H1 (cell line): ENCODE measurements around the gene LPCAT1. TPM values are rescaled to one million over a fixed set of nuclear protein-coding genes. Genes with fewer than 3 reads are reported as not detected.

Source experiments
- CTCF ChIA-PET: fragments of 300-600 bp; sonication (Branson Sonifier 250); formaldehyde crosslinking; loops from one replicate; lab custom pipeline; 2021; ENCODE audit not compliant: partially characterized antibody; lab: Charles Lee
- POLR2A ChIA-PET: fragments of 300-600 bp; sonication (Branson Sonifier 250); formaldehyde crosslinking; loops from one replicate; lab custom pipeline; 2021; ENCODE audit warnings: inconsistent platforms; ENCODE audit not compliant: partially characterized antibody; lab: Charles Lee
- DNase-seq, 2 experiments: peaks; one replicate each; pipeline versions ENCODE4 v3.0.0 to v3.0.0-alpha.2; 2010 to 2022; ENCODE audit warnings: low spot score in 2 of 2, low read depth in 1 of 2, mixed read lengths in 1 of 2
- FAIRE-seq: peaks from 2 replicates; lab custom pipeline; 2011; peaks lifted over from hg19 to GRCh38; lab: Jason Lieb, UNC
- H2AFZ ChIP-seq: 2 replicates; pipeline ENCODE4 v1.8.1; 2012; ENCODE audit warnings: low read length, inconsistent platforms
- H2AK5ac ChIP-seq: 2 replicates; pipeline ENCODE4 v1.6.1; 2013; ENCODE audit warnings: low read depth, low read length
- H2BK120ac ChIP-seq: replicated peaks from 2 replicates; pipeline ENCODE3; 2013; ENCODE audit warnings: low read depth, low read length, inconsistent platforms
- H2BK12ac ChIP-seq: 2 replicates; pipeline ENCODE4 v1.6.1; 2013; ENCODE audit warnings: low read depth, low read length
- H2BK15ac ChIP-seq: 2 replicates; pipeline ENCODE4 v1.6.1; 2013; ENCODE audit warnings: low read length
- H2BK20ac ChIP-seq: 2 replicates; pipeline ENCODE4 v1.6.1; 2013; ENCODE audit warnings: low read length
- H2BK5ac ChIP-seq: 2 replicates; pipeline ENCODE4 v1.6.1; 2013; ENCODE audit warnings: low read depth, low read length
- H3K14ac ChIP-seq: 2 replicates; pipeline ENCODE4 v1.6.1; 2013; ENCODE audit warnings: inconsistent platforms; ENCODE audit not compliant: insufficient read length
- H3K18ac ChIP-seq: 2 replicates; pipeline ENCODE4 v1.6.1; 2013; ENCODE audit warnings: low read length; ENCODE audit errors: extremely low read depth
- H3K23ac ChIP-seq: 2 replicates; pipeline ENCODE4 v1.6.1; 2013; ENCODE audit warnings: inconsistent platforms; ENCODE audit not compliant: insufficient read length
- H3K23me2 ChIP-seq: 2 replicates; pipeline ENCODE4 v1.6.1; 2013; ENCODE audit warnings: low read depth, low read length
- H3K27ac ChIP-seq: 2 replicates; pipeline ENCODE4 v1.6.1; 2011; ENCODE audit warnings: low read depth, low read length, inconsistent platforms
- H3K27me3 ChIP-seq, 4 experiments: replicated peaks in 1 of 4; 1 replicate in 1 of 4; 2 replicates in 3 of 4; pipeline versions ENCODE4 v1.6.1 to v1.8.1; 2011 to 2013; ENCODE audit warnings: low read length in 3 of 4, mild to moderate bottlenecking in 3 of 4, inconsistent platforms in 2 of 4, mixed read lengths in 2 of 4, moderate library complexity in 1 of 4; ENCODE audit not compliant: control insufficient read depth in 3 of 4, insufficient read depth in 3 of 4; ENCODE audit errors: extremely low read depth in 1 of 4
- H3K36me3 ChIP-seq, 4 experiments: 2 replicates each; pipeline versions ENCODE4 v1.6.1 to v1.8.1; 2011 to 2013; ENCODE audit warnings: mild to moderate bottlenecking in 4 of 4, low read length in 3 of 4, moderate library complexity in 2 of 4, control low read depth in 1 of 4, inconsistent platforms in 1 of 4; ENCODE audit not compliant: insufficient read depth in 4 of 4, control insufficient read depth in 2 of 4
- H3K4ac ChIP-seq: replicated peaks from 2 replicates; pipeline ENCODE3; 2013; ENCODE audit warnings: low read length, low read depth, mixed read lengths, inconsistent platforms; ENCODE audit not compliant: insufficient read length
- H3K4me1 ChIP-seq, 4 experiments: replicated peaks in 1 of 4; 1 replicate in 1 of 4; 2 replicates in 3 of 4; pipeline versions ENCODE4 v1.6.1 to v1.8.1; 2011 to 2013; ENCODE audit warnings: low read length in 3 of 4, inconsistent platforms in 2 of 4, mixed read lengths in 1 of 4; ENCODE audit not compliant: insufficient read depth in 4 of 4, control insufficient read depth in 3 of 4
- H3K4me2 ChIP-seq, 2 experiments: 2 replicates each; pipeline versions ENCODE4 v1.6.1 to v1.8.1; 2011 to 2013; ENCODE audit warnings: low read depth in 2 of 2, low read length in 2 of 2, control low read depth in 1 of 2, inconsistent platforms in 1 of 2, mild to moderate bottlenecking in 1 of 2; ENCODE audit not compliant: insufficient read depth in 1 of 2
- H3K4me3 ChIP-seq, 4 experiments: fragments of 200-600, 300-600 bp in 1 of 4; sonication (generic), shearing (Covaris generic), sonication (Bioruptor Twin) in 1 of 4; 2 replicates each; pipeline versions ENCODE4 v1.5.1 to v1.8.1; 2011 to 2016; ENCODE audit warnings: low read length in 4 of 4, low read depth in 3 of 4, control low read depth in 2 of 4, inconsistent platforms in 2 of 4, mild to moderate bottlenecking in 2 of 4, mixed read lengths in 1 of 4, moderate library complexity in 1 of 4; ENCODE audit not compliant: insufficient read depth in 2 of 4; ENCODE audit errors: extremely low read depth in 1 of 4
- H3K56ac ChIP-seq: replicated peaks from 2 replicates; pipeline ENCODE3; 2013; ENCODE audit warnings: low read depth, mild to moderate bottlenecking, mixed read lengths, low read length, inconsistent platforms; ENCODE audit not compliant: insufficient read length
- H3K79me1 ChIP-seq: 2 replicates; pipeline ENCODE4 v1.6.1; 2013; ENCODE audit warnings: low read depth, low read length, control low read depth
- H3K79me2 ChIP-seq, 2 experiments: 2 replicates each; pipeline versions ENCODE4 v1.6.1 to v1.8.1; 2012 to 2013; ENCODE audit warnings: low read length in 2 of 2, mild to moderate bottlenecking in 2 of 2, inconsistent platforms in 1 of 2; ENCODE audit not compliant: insufficient read depth in 2 of 2, control insufficient read depth in 1 of 2
- H3K9ac ChIP-seq, 4 experiments: replicated peaks in 1 of 4; 1 replicate in 1 of 4; 2 replicates in 3 of 4; pipeline versions ENCODE4 v1.6.1 to v1.8.1; 2011 to 2013; ENCODE audit warnings: low read depth in 3 of 4, low read length in 3 of 4, control low read depth in 2 of 4, mild to moderate bottlenecking in 2 of 4, moderate library complexity in 2 of 4, inconsistent platforms in 1 of 4; ENCODE audit errors: extremely low read depth in 1 of 4
- H3K9me3 ChIP-seq, 2 experiments: 2 replicates each; pipeline versions ENCODE4 v1.6.1 to v1.8.1; 2012 to 2013; ENCODE audit warnings: mild to moderate bottlenecking in 2 of 2, moderate library complexity in 2 of 2, control low read depth in 1 of 2, inconsistent platforms in 1 of 2, low read depth in 1 of 2, low read length in 1 of 2, mixed read lengths in 1 of 2; ENCODE audit not compliant: insufficient read depth in 2 of 2
- H4K20me1 ChIP-seq, 2 experiments: replicated peaks in 1 of 2; 2 replicates each; pipeline versions ENCODE3 to v1.8.1; 2011 to 2013; ENCODE audit warnings: inconsistent platforms in 2 of 2, low read length in 2 of 2, mild to moderate bottlenecking in 1 of 2; ENCODE audit not compliant: insufficient read depth in 2 of 2, control insufficient read depth in 1 of 2
- H4K5ac ChIP-seq: 2 replicates; pipeline ENCODE4 v1.6.1; 2013; ENCODE audit warnings: low read length, low read depth, mixed read lengths, inconsistent platforms; ENCODE audit not compliant: insufficient read length
- H4K8ac ChIP-seq: 2 replicates; pipeline ENCODE4 v1.8.0; 2013; ENCODE audit warnings: mild to moderate bottlenecking, moderate library complexity, low read length, inconsistent platforms; ENCODE audit not compliant: insufficient read depth; ENCODE audit errors: extremely low read depth
- H4K91ac ChIP-seq: replicated peaks from 2 replicates; pipeline ENCODE3; 2013; ENCODE audit warnings: low read length, mixed read lengths, inconsistent platforms; ENCODE audit not compliant: insufficient read length
- BCL11A ChIP-seq, 2 experiments: IDR thresholded peaks; one replicate each; pipeline ENCODE4 v1.6.1; 2011; ENCODE audit warnings: low read depth in 2 of 2, low read length in 2 of 2, mild to moderate bottlenecking in 2 of 2
- CBX5 ChIP-seq: fragments of 300-800, 300-1000 bp; sonication (generic); IDR thresholded peaks from 2 replicates; pipeline ENCODE4 v1.7.1; 2016; ENCODE audit warnings: antibody characterized with exemption, low read length, low read depth
- CEBPB ChIP-seq: IDR thresholded peaks from 2 replicates; pipeline ENCODE4 v1.6.1; 2012; ENCODE audit warnings: low read depth, low read length
- GTF2F1 ChIP-seq: IDR thresholded peaks from 2 replicates; pipeline ENCODE4 v1.6.1; 2012; ENCODE audit warnings: low read depth, low read length, improper control_type of control experiment, borderline replicate concordance
- HDAC6 ChIP-seq: IDR thresholded peaks from one replicate; pipeline ENCODE4 v1.7.1; 2012; ENCODE audit warnings: low read depth, mild to moderate bottlenecking, inconsistent platforms, low read length, moderate library complexity
- PHF8 ChIP-seq: fragments of 200-600 bp; sonication (generic); conservative IDR thresholded peaks from 2 replicates; pipeline ENCODE4 v1.7.1; 2012; ENCODE audit warnings: low read depth, mild to moderate bottlenecking, inconsistent platforms, low read length, moderate library complexity
- POLR2A ChIP-seq, 2 experiments: IDR thresholded peaks; 1 replicate in 1 of 2; 2 replicates in 1 of 2; pipeline ENCODE4 v1.6.1; 2011; ENCODE audit warnings: low read depth in 2 of 2, low read length in 2 of 2, mild to moderate bottlenecking in 2 of 2; ENCODE audit errors: control extremely low read depth in 1 of 2
- RAD21 ChIP-seq, 2 experiments: IDR thresholded peaks in 1 of 2; conservative IDR thresholded peaks in 1 of 2; 2 replicates each; pipeline ENCODE4 v1.6.1; 2011; ENCODE audit warnings: low read depth in 2 of 2, low read length in 2 of 2, improper control_type of control experiment in 1 of 2, inconsistent platforms in 1 of 2, mild to moderate bottlenecking in 1 of 2, moderate library complexity in 1 of 2
- TBP ChIP-seq: IDR thresholded peaks from 2 replicates; pipeline ENCODE4 v1.6.1; 2011; ENCODE audit warnings: low read depth, low read length, improper control_type of control experiment
- ZNF274 ChIP-seq: IDR thresholded peaks from 2 replicates; pipeline ENCODE4 v1.7.0; 2012; ENCODE audit warnings: low read length, borderline replicate concordance; ENCODE audit errors: extremely low read depth
- WGBS, 2 experiments: shearing (Covaris generic) in 1 of 2; methylation state at CpG; one replicate each; pipeline versions ENCODE4 v1.1.6 to v1.1.7; 2013 to 2015; ENCODE audit warnings: low lambda C conversion rate in 2 of 2, mixed read lengths in 2 of 2, inconsistent platforms in 1 of 2, low coverage in 1 of 2, missing lambda C conversion rate in 1 of 2; ENCODE audit not compliant: insufficient replicate concordance in 2 of 2, insufficient coverage in 1 of 2, insufficient read length in 1 of 2; ENCODE audit errors: extremely low coverage in 1 of 2, missing lambda C conversion rate in 1 of 2; 5-methylcytosine and 5-hydroxymethylcytosine counted together
- polyA plus RNA-seq, 7 experiments: library from polyadenylated mRNA; depleted of rRNA in 3 of 7; stranded (reverse) in 5 of 7; unstranded in 2 of 7; fragments of >200 nt in 5 of 7; fragments of 200-250 nt in 2 of 7; gene quantifications; 1 replicate in 5 of 7; 2 replicates in 1 of 7; 4 replicates in 1 of 7; pipeline versions ENCODE4 v1.2.1 to v1.2.3, GENCODE V29; 2011 to 2013; ENCODE audit warnings: missing spikeins in 2 of 7, mixed read lengths in 2 of 7
- total RNA-seq: library from RNA; stranded (reverse); fragmentation: NEBNext Ultra II Directional; extraction: Animal tissue kit (Norgen Biotek cat#: 25700); gene quantifications from 2 replicates; pipeline ENCODE4 v1.2.1, GENCODE V29; 2021

Gene LPCAT1
- total and polyA plus RNA-seq, 2 of the 8 experiments (the other 6 are each of a cell fraction or from before 2014, with no cell fraction given), result 107 to 260 TPM

DNA sequence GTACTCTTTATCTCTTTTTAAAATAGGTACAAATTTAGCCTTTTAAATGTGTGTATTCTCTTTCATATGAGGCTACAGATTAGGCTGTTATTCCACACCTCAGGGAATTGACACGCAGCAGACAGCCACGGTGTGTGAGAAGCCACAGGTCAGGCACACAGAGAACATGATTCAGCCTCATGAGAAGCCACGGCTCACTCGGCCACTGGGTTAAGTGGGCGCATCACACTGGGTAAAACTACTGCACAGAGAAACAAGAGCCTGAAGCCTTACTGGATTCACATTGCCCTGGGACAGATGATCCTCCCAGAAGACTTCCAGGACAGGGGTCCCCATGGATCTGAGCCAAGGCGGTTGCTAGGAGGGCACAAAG lies 28.2 kb downstream of the LPCAT1 start:
- no peak overlapping the region for H3K56ac ChIP-seq
- no peak overlapping the region for H4K5ac ChIP-seq
- no peak overlapping the region for H2BK15ac ChIP-seq
- no peak overlapping the region for H3K4me2 ChIP-seq
- FAIRE-seq (no peak), DNase-seq (no peak)
- no peak overlapping the region for H3K23ac ChIP-seq
- peaks cover 23% of the 10 kb centered on the region for H3K79me1 ChIP-seq
- H4K91ac ChIP-seq, result no peak overlapping the region
- no peak overlapping the region for H3K27ac ChIP-seq
- H2AFZ ChIP-seq, result no peak overlapping the region
- 96% methylated on average over 6 of the region's 6 CpGs; no CpG with 5 or more reads in 1 of the 2 experiments for WGBS, 2 experiments
- H2BK20ac ChIP-seq, result no peak overlapping the region
- H3K9ac ChIP-seq, result no peak overlapping the region
- no peaks in the 10 kb centered on the region for H3K4me1 ChIP-seq
- H3K27me3 ChIP-seq, result no peaks in the 10 kb centered on the region
- peak overlapping the region; percentile 11; the same call in 1 of the 2 replicates for H4K8ac ChIP-seq
- H3K14ac ChIP-seq, result no peak overlapping the region
- H2BK120ac ChIP-seq, result no peak overlapping the region
- H2BK5ac ChIP-seq, result no peak overlapping the region
- H3K18ac ChIP-seq, result no peak overlapping the region
- peaks cover 20 to 47% of the 10 kb centered on the region in 2 experiments for H4K20me1 ChIP-seq
- POLR2A ChIA-PET, result interaction anchor here (0.6 to 1.6 kb wide), 3 partner anchors 9 to 15 kb away, joined by 3 to 4 read pairs (median 3); no protein-coding TSS in a partner anchor
- H3K36me3 ChIP-seq, result peaks cover 3 to 77% (median 33%) of the 10 kb centered on the region in 4 experiments
- H3K4ac ChIP-seq, result no peak overlapping the region
- H3K23me2 ChIP-seq, result no peaks in the 10 kb centered on the region
- H3K79me2 ChIP-seq, result peaks cover 7 to 45% of the 10 kb centered on the region in 2 experiments
- H2BK12ac ChIP-seq, result no peak overlapping the region
- no peaks in the 10 kb centered on the region for H3K9me3 ChIP-seq
- H3K4me3 ChIP-seq, result no peak overlapping the region
- no peak overlapping the region for H2AK5ac ChIP-seq
- CTCF ChIA-PET, result interaction anchor here (0.6 to 2.2 kb wide), 3 partner anchors 16 to 1690 kb away, joined by 3 to 7 read pairs (median 4); no protein-coding TSS in a partner anchor
- TF ChIP-seq POLR2A (IDR thresholded peaks at IDR 0.05; ENCODE audit: control extremely low read depth in 1 of 2, low read depth in 2 of 2, low read length in 2 of 2) (no peak), GTF2F1 (no peak), CEBPB (no peak), ZNF274 (no peak), TBP (no peak), CBX5 (no peak), BCL11A (IDR thresholded peaks at IDR 0.05; ENCODE audit: low read depth in 2 of 2, low read length in 2 of 2) (no peak), HDAC6 (no peak), RAD21 (IDR thresholded peaks at IDR 0.05 in 1 of 2, conservative IDR thresholded peaks at IDR 0.05 in 1 of 2; ENCODE audit: low read depth in 2 of 2, low read length in 2 of 2) (no peak), PHF8 (no peak)
